HG03097 (cell line): ENCODE measurements around the gene POLR2J.
"Not testable (repeated sequence)": the region's sequence is repeated elsewhere in the genome, so short reads cannot be mapped to it uniquely, and the experiment has no call there.

Experiments used
- ATAC-seq: cut with Tn5 transposase; IDR thresholded peaks from one replicate; pipeline ENCODE4 v1.9.1; 2021; ENCODE audit not compliant: unreplicated experiment, low FRiP score

The POLR2J gene

GRCh38 chr7:102467581-102468477 is 10.9 kb downstream of the POLR2J start:
- no peak for ATAC-seq

DNA sequence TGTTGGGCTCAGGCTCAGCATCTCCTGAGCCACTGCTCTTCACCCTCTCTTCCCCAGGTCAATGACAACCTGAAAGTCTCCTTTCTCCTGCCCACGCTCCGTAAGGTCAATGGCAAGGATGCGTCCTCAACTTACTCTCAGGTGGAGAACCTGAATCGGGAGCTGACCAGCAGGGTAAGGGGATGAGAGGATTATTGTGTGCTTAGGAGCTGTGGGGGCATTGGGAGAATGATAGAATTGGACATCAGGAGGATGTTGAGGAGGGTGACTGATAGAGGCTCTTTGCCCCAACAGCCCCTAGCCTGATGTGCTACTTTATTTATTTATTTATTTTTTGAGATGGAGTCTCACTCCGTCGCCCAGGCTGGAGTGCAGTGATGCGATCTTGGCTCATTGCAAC is 12.6 kb downstream of the POLR2J start:
- ATAC-seq, result no peak

DNA sequence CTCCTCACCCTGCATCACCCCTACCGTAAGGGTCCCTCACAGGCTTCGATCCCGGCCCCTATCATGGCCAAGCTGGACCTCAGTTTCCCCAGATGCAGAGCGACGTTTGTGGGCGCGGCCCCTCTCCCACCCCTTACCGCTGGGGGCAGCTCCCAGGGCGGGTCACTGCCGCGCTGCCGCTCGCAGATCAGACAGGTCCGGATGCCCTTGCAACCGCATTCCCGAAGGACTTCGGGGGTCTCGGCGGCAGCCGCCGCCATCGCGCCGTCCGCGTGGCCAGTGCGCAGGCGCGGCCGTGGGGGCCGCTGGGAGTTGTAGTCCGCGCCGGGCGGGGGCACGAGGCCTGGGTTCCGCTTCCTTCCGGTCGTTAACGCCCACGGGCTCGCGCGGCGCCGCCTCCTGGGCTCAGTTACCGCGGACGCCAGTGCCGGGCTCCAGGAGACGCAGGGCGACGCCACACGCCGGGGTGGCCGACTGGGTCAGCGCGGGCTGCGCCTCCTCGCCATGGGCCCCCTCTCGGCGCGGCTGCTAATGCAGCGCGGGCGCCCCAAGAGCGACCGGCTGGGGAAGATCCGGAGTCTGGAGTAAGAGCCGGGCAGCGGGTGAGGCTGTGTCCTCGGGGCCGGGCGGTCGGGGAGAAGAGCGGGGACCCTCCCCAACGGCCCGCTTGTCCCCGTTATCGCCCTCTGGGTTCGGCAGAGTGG is 14.0 kb downstream of the POLR2J start, which contains the start of the genes ALKBH4 and LRWD1:
ALKBH4 (minus strand) TSS at position 287 of the 704 bp plus-strand sequence; CDS start at position 260, 27 bp downstream.
LRWD1 (plus strand) TSS at position 408 of the 704 bp plus-strand sequence; CDS start at position 505, 97 bp downstream.
- peak; percentile 78 for ATAC-seq

GRCh38 chr7:102463841-102464576 is 14.7 kb downstream of the POLR2J start:
- no peak for ATAC-seq

DNA sequence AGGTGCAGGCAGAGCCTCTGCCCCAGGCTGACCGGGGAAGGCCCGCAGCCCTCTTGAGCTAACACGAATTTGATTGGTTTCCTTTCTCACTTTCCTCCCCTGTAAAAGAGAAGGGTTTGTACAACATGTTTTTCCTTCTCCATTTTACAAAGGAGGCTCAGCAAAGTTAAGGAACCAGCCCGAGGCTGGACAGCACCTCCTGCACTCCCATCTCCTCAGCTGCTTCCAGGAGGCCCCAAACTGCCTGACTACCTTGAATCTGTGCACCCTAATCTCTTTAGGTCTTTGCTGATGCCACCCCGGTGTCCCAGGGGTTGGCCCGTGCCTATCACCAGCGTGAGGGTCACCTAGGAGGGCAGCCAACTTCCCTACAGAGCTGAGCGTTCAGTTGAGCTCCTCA is 18.3 kb downstream of the POLR2J start:
- no peak for ATAC-seq

GRCh38 chr7:102459221-102459844 is 19.4 kb downstream of the POLR2J start:
- ATAC-seq, result no peak

- ATAC-seq, result no peak
Measured at GRCh38 chr7:102457352-102457924, 21.3 kb downstream of the POLR2J start.

DNA sequence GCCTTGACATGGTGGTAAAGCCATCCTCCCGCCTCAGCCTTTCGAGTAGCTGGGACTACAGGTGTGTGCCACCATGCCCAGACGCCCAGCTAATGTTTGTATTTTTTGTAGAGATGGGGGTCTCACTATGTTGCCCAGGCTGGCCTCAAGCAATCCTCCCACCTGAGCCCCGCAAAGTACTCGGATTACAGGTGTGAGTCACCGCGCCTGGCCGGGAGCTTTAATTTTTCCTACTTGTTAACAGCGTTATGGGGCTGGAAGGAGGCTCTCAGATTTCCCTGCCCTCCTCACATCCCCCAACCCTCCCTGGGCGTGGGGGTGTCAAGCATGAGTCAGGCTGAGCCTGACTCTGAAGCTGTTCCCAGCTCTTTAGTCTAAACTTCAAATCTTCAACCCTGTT is 22.4 kb downstream of the POLR2J start:
- no peak for ATAC-seq

GRCh38 chr7:102455596-102455995 is 23.1 kb downstream of the POLR2J start:
- ATAC-seq, result no peak

DNA sequence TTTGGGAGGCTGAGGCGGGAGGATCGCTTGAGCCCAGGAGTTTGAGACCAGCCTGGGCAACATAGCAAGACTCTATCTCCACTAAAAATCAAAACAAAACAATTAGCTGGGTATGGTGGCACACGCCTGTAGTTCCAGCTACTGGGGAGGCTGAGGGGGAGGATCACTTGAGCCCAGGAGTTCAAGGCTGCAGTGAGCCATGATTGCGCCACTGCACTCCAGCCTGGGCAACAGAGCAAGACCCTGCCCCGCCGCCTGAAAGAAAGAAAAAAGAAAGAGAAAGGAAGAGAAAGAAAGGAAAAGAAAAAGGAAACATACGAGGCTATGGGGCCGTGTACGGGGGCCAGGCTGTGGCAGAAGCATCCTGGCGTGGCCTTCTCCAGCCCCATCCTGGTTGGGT is 23.8 kb downstream of the POLR2J start:
- not testable (repeated sequence) for ATAC-seq

DNA sequence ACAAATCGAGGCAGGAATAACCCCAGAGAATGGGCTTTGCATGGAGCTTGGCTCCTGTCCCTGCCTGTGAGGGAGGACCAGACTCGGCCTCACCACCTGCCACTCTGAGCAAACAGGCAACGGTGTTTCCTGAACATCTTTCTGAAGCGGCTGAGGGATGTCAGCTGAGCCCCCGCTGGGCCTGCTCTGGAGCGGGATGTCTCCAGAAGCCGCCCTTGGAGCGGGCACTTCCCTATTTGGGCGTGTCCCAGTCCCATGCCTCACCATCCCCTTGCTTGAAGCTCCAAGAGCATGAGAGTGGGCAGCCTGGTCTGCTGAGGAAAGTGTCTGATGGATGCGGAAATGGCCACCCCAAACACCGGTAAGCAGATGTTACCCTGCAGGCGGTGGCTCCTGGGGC is 24.3 kb downstream of the POLR2J start:
- ATAC-seq, result no peak

- ATAC-seq, result no peak
Measured at GRCh38 chr7:102453319-102453718, 25.4 kb downstream of the POLR2J start.

GRCh38 chr7:102452451-102452850 is 26.3 kb downstream of the POLR2J start:
- ATAC-seq, result no peak

- ATAC-seq, result no peak
Measured at GRCh38 chr7:102451371-102452054, 27.2 kb downstream of the POLR2J start.

DNA sequence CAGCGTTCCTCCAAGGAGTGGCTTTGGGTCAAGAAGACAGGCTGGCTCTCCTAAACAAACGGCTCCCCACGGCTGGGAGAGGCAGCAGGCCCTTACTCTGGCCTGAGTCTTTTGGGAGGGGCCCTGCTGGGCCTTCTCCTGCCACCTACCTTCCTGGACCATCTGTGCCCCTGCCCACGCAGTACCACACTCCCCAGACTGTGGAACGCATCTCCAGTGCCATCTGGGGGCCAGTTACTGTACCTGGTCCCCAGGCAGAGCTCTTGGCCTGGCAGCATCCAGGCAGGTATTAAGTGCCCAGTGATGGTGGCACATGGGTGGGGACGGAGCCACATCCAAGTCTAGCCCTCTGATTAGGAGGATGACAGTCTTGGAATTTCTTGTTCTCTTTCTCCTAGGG is 28.5 kb downstream of the POLR2J start:
- ATAC-seq, result no peak

- no peak for ATAC-seq
Measured at GRCh38 chr7:102449136-102449535, 29.6 kb downstream of the POLR2J start.

GRCh38 chr7:102447311-102447710 is 31.4 kb downstream of the POLR2J start:
- ATAC-seq, result no peak

DNA sequence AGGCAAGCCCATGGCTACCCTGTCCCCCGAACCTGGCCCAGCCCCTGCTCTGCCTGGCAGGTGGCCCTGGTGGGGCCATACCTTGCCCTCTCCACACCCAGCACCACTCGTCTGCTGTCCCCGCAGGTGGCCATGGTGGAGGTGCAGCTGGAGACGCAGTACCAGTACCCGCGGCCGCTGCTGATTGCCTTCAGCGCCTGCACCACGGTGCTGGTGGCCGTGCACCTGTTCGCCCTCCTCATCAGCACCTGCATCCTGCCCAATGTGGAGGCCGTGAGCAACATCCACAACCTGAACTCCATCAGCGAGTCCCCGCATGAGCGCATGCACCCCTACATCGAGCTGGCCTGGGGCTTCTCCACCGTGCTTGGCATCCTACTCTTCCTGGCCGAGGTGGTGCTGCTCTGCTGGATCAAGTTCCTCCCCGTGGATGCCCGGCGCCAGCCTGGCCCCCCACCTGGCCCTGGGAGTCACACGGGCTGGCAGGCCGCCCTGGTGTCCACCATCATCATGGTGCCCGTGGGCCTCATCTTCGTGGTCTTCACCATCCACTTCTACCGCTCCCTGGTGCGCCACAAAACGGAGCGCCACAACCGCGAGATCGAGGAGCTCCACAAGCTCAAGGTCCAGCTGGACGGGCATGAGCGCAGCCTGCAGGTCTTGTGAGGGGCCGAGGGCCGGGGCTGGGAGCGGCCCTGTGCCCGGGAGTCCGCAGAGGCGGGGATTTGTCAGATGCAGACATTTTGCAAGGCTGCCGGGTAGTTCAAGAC is 32.1 kb downstream of the POLR2J start:
- no peak for ATAC-seq

- no peak for ATAC-seq
Measured at GRCh38 chr7:102445674-102446071, 33.0 kb downstream of the POLR2J start.
